HG02885 (cell line): ENCODE measurements around the gene ADGRD1.

Experiments
- ATAC-seq: cut with Tn5 transposase; IDR thresholded peaks from one replicate; pipeline ENCODE4 v1.9.1; 2021; ENCODE audit warnings: mild to moderate bottlenecking; ENCODE audit not compliant: unreplicated experiment, poor library complexity

Gene ADGRD1

GRCh38 chr12:131003716-131004045 lies 50.0 kb downstream of the ADGRD1 start:
- ATAC-seq = no peak

GRCh38 chr12:131004166-131004565 lies 50.5 kb downstream of the ADGRD1 start:
- no peak for ATAC-seq

GRCh38 chr12:131005161-131006035 lies 51.7 kb downstream of the ADGRD1 start:
- no peak for ATAC-seq

GRCh38 chr12:131006036-131006735 lies 52.5 kb downstream of the ADGRD1 start:
- no peak for ATAC-seq

GRCh38 chr12:131007031-131007739 lies 53.5 kb downstream of the ADGRD1 start:
- no peak for ATAC-seq

- no peak for ATAC-seq
Measured at GRCh38 chr12:131007740-131008117, 54.0 kb downstream of the ADGRD1 start.

- no peak for ATAC-seq
Measured at GRCh38 chr12:131008131-131008912, 54.6 kb downstream of the ADGRD1 start.

GRCh38 chr12:131008913-131009270 lies 55.2 kb downstream of the ADGRD1 start:
- no peak for ATAC-seq

GRCh38 chr12:131009595-131010395 lies 56.1 kb downstream of the ADGRD1 start:
- no peak for ATAC-seq

- ATAC-seq = no peak
Measured at GRCh38 chr12:131010396-131011131, 56.9 kb downstream of the ADGRD1 start.

GRCh38 chr12:131011165-131012079 lies 57.7 kb downstream of the ADGRD1 start:
- ATAC-seq = no peak

- ATAC-seq = no peak
Measured at GRCh38 chr12:131012279-131013069, 58.8 kb downstream of the ADGRD1 start.

- no peak for ATAC-seq
Measured at GRCh38 chr12:131013118-131013517, 59.4 kb downstream of the ADGRD1 start.

- ATAC-seq = no peak
Measured at GRCh38 chr12:131014343-131014742, 60.6 kb downstream of the ADGRD1 start.

- ATAC-seq = no peak
Measured at GRCh38 chr12:131015581-131016337, 62.1 kb downstream of the ADGRD1 start.

- ATAC-seq = no peak
Measured at GRCh38 chr12:131017477-131017991, 63.8 kb downstream of the ADGRD1 start.
